Right lobe of liver (tissue), 6 donors: ENCODE results near the gene C16orf46. TPM values are rescaled to one million over a fixed set of nuclear protein-coding genes. Genes with fewer than 3 reads are reported as not detected.
A peak's percentile ranks its signal among the peaks of the same experiment; 100 is the strongest.

Experiments
- ATAC-seq, 4 donors: fragments of 200-7000 bp; cut with Tn5 transposase; one replicate each; pipeline ENCODE4 v1.9.1; 2020; ENCODE audit warnings: mild to moderate bottlenecking in 4 of 4, moderate library complexity in 4 of 4
- DNase-seq, 3 donors: peaks; one replicate each; pipeline ENCODE4 v3.0.0-alpha.2; 2020
- H3K27ac ChIP-seq, 3 donors: fragments of 200-600 bp; one replicate each; pipeline ENCODE4 v1.8.0; 2022
- H3K27me3 ChIP-seq, 2 donors: fragments of 200-600 bp; one replicate each; pipeline ENCODE4 v1.8.0; 2022
- H3K36me3 ChIP-seq, 4 donors: fragments of 200-600 bp; sonication (generic) in 1 of 4; one replicate each; pipeline versions ENCODE4 v1.5.1 to v1.8.0; 2017 to 2022; ENCODE audit warnings: control low read depth in 1 of 4
- H3K4me1 ChIP-seq, 4 donors: fragments of 200-600 bp; sonication (generic) in 1 of 4; one replicate each; pipeline versions ENCODE4 v1.5.1 to v1.8.0; 2017 to 2022; ENCODE audit warnings: control low read depth in 1 of 4
- H3K4me3 ChIP-seq, 3 donors: fragments of 200-600 bp; one replicate each; pipeline ENCODE4 v1.8.0; 2022
- H3K9me3 ChIP-seq, 4 donors: fragments of 200-600 bp; sonication (generic) in 1 of 4; one replicate each; pipeline versions ENCODE4 v1.5.1 to v1.8.0; 2017 to 2022; ENCODE audit warnings: control low read depth in 1 of 4
- CTCF ChIP-seq, 4 donors: fragments of 200-600 bp in 3 of 4; fragments of 450-650 bp in 1 of 4; IDR thresholded peaks; one replicate each; pipeline versions ENCODE4 v1.5.1 to v1.8.0; 2016 to 2022; ENCODE audit warnings: antibody characterized with exemption in 4 of 4, mild to moderate bottlenecking in 2 of 4
- POLR2A ChIP-seq: fragments of 450-650 bp; IDR thresholded peaks from one replicate; pipeline ENCODE4 v1.6.1; 2017; ENCODE audit warnings: antibody characterized with exemption, mild to moderate bottlenecking
- WGBS: methylation state at CpG from one replicate; pipeline ENCODE4 v1.1.6; 2018; ENCODE audit warnings: low coverage, low lambda C conversion rate; ENCODE audit not compliant: insufficient coverage; ENCODE audit errors: missing lambda C conversion rate; 5-methylcytosine and 5-hydroxymethylcytosine counted together
- intact Hi-C, 2 donors: fragments of 100-400 bp; cut with DNase I; formaldehyde crosslinking; loops; one replicate each; pipeline versions ENCODE4 v1.11.2 to v1.14.1; 2022
- total RNA-seq, 6 experiments: library from RNA; depleted of rRNA in 2 of 6; stranded (reverse); fragments of >200 nt in 2 of 6; fragmentation: NEBNext Ultra II Directional in 3 of 6; extraction: Animal tissue kit (Norgen Biotek cat#: 25700) in 3 of 6; gene quantifications; one replicate each; pipeline versions ENCODE4 v1.1.0 to v1.2.4, GENCODE V29; 2016 to 2023
- donor health status: DM: no; HTN: yes; CAD: no.
- donor health status: DM: no; HTN: no; CAD: no.
- donor health status: DM: no; HTN: no; CAD: no.
- donor health status: DM: no; HTN: yes; CAD: no.
- donor health status: DM: no; HTN: yes; CAD: no.

C16orf46 gene
- total RNA-seq, 6 experiments from 2014 or later, result 0.55 to 2.0 (median 1.2) TPM; not detected in 1

- Histone ChIP-seq H3K27me3 (no peaks in the 10 kb centered on the region), H3K4me3 (no peak overlapping the region), H3K27ac (no peak overlapping the region), H3K9me3 (no peaks in the 10 kb centered on the region), H3K36me3 (no peaks in the 10 kb centered on the region), H3K4me1 (peaks cover 0 to 15% (median 5%) of the 10 kb centered on the region in 4 donors)
- DNase-seq (no peak), ATAC-seq (no peak)
- TF ChIP-seq CTCF (IDR thresholded peaks at IDR 0.05) (no peak), POLR2A (no peak)
- whole genome bisulfite sequencing, result 86% methylated on average over 1 of the region's 6 CpGs
- intact Hi-C loops, result no loop called here
Measured at GRCh38 chr16:81097230-81097629, 20.2 kb upstream of the C16orf46 start.

- Histone ChIP-seq H3K9me3 (no peaks in the 10 kb centered on the region), H3K27me3 (no peaks in the 10 kb centered on the region), H3K36me3 (no peaks in the 10 kb centered on the region), H3K27ac (peak overlapping the region in 1 of 3 donors; percentile 47), H3K4me3 (peak overlapping the region in 1 of 3 donors; percentile 92), H3K4me1 (peaks cover 0 to 15% (median 5%) of the 10 kb centered on the region in 4 donors)
- ATAC-seq, result no peak
- intact Hi-C loops, result no loop called here
- 41% methylated on average over 7 of the region's 8 CpGs for WGBS
- TF ChIP-seq POLR2A (no peak), CTCF (IDR thresholded peaks at IDR 0.05) (no peak)
- no peak for DNase-seq
Measured at GRCh38 chr16:81096715-81097208, 19.7 kb upstream of the C16orf46 start.

GRCh38 chr16:81095953-81096714 is 19.1 kb upstream of the C16orf46 start, which contains the start of gene GCSH:
GCSH (minus strand) TSS chr16:81096395; CDS start chr16:81096278, 117 bp downstream.
- TF ChIP-seq POLR2A (peak; percentile 87), CTCF (IDR thresholded peaks at IDR 0.05) (no peak)
- intact Hi-C loops, result no loop called here
- peak within 1 kb of the TSS; percentile 36 to 86 (median 76) for H3K27ac ChIP-seq
- WGBS, result 0% methylated on average over 31 of the region's 83 CpGs
- peak; percentile 100 for DNase-seq
- peak within 1 kb of the TSS; percentile 87 to 94 (median 92) for H3K4me3 ChIP-seq
- H3K9me3 ChIP-seq, result no peaks in the 10 kb centered on the region
- no peaks in the 10 kb centered on the region for H3K36me3 ChIP-seq
- H3K4me1 ChIP-seq, result peaks cover 0 to 15% (median 5%) of the 10 kb centered on the region in 4 donors
- peak; percentile 96 to 99 (median 97) for ATAC-seq
- no peaks in the 10 kb centered on the region for H3K27me3 ChIP-seq

- ATAC-seq, result peak in 1 of 4 donors; percentile 12
- no peak for DNase-seq
- peak overlapping the region; percentile 87 to 94 (median 92) for H3K4me3 ChIP-seq
- no peaks in the 10 kb centered on the region for H3K9me3 ChIP-seq
- H3K27ac ChIP-seq, result peak overlapping the region; percentile 36 to 86 (median 76)
- peaks cover 0 to 15% (median 5%) of the 10 kb centered on the region in 4 donors for H3K4me1 ChIP-seq
- H3K27me3 ChIP-seq, result no peaks in the 10 kb centered on the region
- intact Hi-C loops, result no loop called here
- WGBS, result 0% methylated on average over 17 of the region's 22 CpGs
- no peak for TF ChIP-seq CTCF (IDR thresholded peaks at IDR 0.05)
- no peak for TF ChIP-seq POLR2A
- no peaks in the 10 kb centered on the region for H3K36me3 ChIP-seq
Measured at GRCh38 chr16:81095653-81095952, 18.6 kb upstream of the C16orf46 start.
